Spleen (tissue), 11 donors: ENCODE measurements around the gene NRSN2. TPM values are rescaled to one million over a fixed set of nuclear protein-coding genes. Genes with fewer than 3 reads are reported as not detected.

Experiments
- DNase-seq: peaks from one replicate; pipeline ENCODE4 v3.0.0-alpha.2; 2020
- H3K27ac ChIP-seq, 8 donors: fragments of 200-600 bp; sonication (generic) in 7 of 8; 1 replicate in 4 of 8; 2 replicates in 4 of 8; pipeline versions ENCODE4 v1.5.0 to v1.8.0; 2016 to 2021; ENCODE audit warnings: inconsistent platforms in 4 of 8, mild to moderate bottlenecking in 4 of 8, moderate library complexity in 1 of 8
- H3K27me3 ChIP-seq, 7 donors: fragments of 200-600 bp; sonication (generic) in 6 of 7; replicated peaks in 1 of 7; 1 replicate in 4 of 7; 2 replicates in 3 of 7; pipeline versions ENCODE4 v1.5.0 to v1.8.0; 2016 to 2021; ENCODE audit warnings: inconsistent platforms in 3 of 7, mild to moderate bottlenecking in 1 of 7
- H3K36me3 ChIP-seq, 6 donors: fragments of 200-600 bp; sonication (generic) in 5 of 6; 1 replicate in 4 of 6; 2 replicates in 2 of 6; pipeline versions ENCODE4 v1.5.0 to v1.8.0; 2016 to 2021; ENCODE audit warnings: inconsistent platforms in 2 of 6
- H3K4me1 ChIP-seq, 6 donors: fragments of 200-600 bp; sonication (generic) in 5 of 6; 1 replicate in 3 of 6; 2 replicates in 3 of 6; pipeline versions ENCODE4 v1.5.0 to v1.8.0; 2016 to 2021; ENCODE audit warnings: inconsistent platforms in 3 of 6
- H3K4me3 ChIP-seq, 8 donors: fragments of 200-600 bp; sonication (generic) in 7 of 8; 1 replicate in 4 of 8; 2 replicates in 4 of 8; pipeline versions ENCODE4 v1.5.0 to v1.8.0; 2016 to 2021; ENCODE audit warnings: inconsistent platforms in 4 of 8, mild to moderate bottlenecking in 4 of 8, moderate library complexity in 2 of 8
- H3K9me3 ChIP-seq, 8 donors: fragments of 200-600 bp; sonication (generic) in 7 of 8; 1 replicate in 4 of 8; 2 replicates in 4 of 8; pipeline versions ENCODE4 v1.5.0 to v1.8.0; 2016 to 2021; ENCODE audit warnings: inconsistent platforms in 4 of 8
- POLR2A ChIP-seq, 3 donors: fragments of 450-650 bp; IDR thresholded peaks; one replicate each; pipeline ENCODE4 v1.5.1; 2017; ENCODE audit warnings: antibody characterized with exemption in 3 of 3, mild to moderate bottlenecking in 1 of 3
- POLR2AphosphoS5 ChIP-seq, 3 donors: sonication (generic); formaldehyde crosslinking; IDR thresholded peaks; one replicate each; pipeline ENCODE4 v1.5.1; 2017; ENCODE audit warnings: antibody characterized with exemption in 3 of 3
- WGBS, 5 donors: extraction: QIAGEN DNeasy Blood & Tissue Kit in 3 of 5; methylation state at CpG; one replicate each; pipeline versions ENCODE4 v1.1.5 to v1.1.7; 2013 to 2018; 5-methylcytosine and 5-hydroxymethylcytosine counted together
- intact Hi-C: fragments of 100-400 bp; cut with DNase I; formaldehyde crosslinking; loops from one replicate; pipeline ENCODE4 v1.15.0; 2023; ENCODE audit warnings: low total_unique reads
- polyA plus RNA-seq, 3 donors: library from polyadenylated mRNA; stranded (reverse); fragments of 200-250 nt; gene quantifications; one replicate each; pipeline ENCODE4 v1.2.1, GENCODE V29; 2013
- total RNA-seq, 7 donors: library from RNA; depleted of rRNA in 3 of 7; stranded (reverse); fragments of >200 nt in 3 of 7; fragmentation: NEBNext Ultra II Directional in 4 of 7; extraction: Animal tissue kit (Norgen Biotek cat#: 25700) in 4 of 7; gene quantifications; one replicate each; pipeline versions ENCODE4 v1.1.0 to v1.2.1, GENCODE V29; 2016 to 2021
- TF ChIP-seq, protein P1 (sequence below), 11 experiments: fragments of 200-600 bp in 7 of 11; fragments of 450-650 bp in 4 of 11; sonication (generic) in 4 of 11; IDR thresholded peaks in 8 of 11; conservative IDR thresholded peaks in 3 of 11; 1 replicate in 7 of 11; 2 replicates in 4 of 11; pipeline versions ENCODE4 v1.4.0 to v1.8.0; 2016 to 2021; ENCODE audit warnings: antibody characterized with exemption in 11 of 11, inconsistent platforms in 4 of 11, mild to moderate bottlenecking in 1 of 11
- donor health status: healthy with polysubstance abuse.
- donor health status: DM: no; HTN: no; CAD: no; lungs with moderate emphysema.
- donor health status: DM: no; HTN: no; CAD: no.
- donor health status: Bipolar disorder and iron deficiency.
- donor health status: healthy.
- donor health status: DM: no; HTN: no; CAD: no.
- donor health status: DM: yes; HTN: yes; CAD: no.

NRSN2 gene
- total and polyA plus RNA-seq, 10 donors = 10.5 to 26.3 (median 16.8) TPM

GRCh38 chr20:325045-325888, 21.6 kb upstream of the NRSN2 start, which contains the start of gene SOX12:
TSS of gene SOX12 (plus strand) at chr20:325552. CDS start at chr20:325925, 373 bp downstream.
- TF ChIP-seq, protein P1, sequence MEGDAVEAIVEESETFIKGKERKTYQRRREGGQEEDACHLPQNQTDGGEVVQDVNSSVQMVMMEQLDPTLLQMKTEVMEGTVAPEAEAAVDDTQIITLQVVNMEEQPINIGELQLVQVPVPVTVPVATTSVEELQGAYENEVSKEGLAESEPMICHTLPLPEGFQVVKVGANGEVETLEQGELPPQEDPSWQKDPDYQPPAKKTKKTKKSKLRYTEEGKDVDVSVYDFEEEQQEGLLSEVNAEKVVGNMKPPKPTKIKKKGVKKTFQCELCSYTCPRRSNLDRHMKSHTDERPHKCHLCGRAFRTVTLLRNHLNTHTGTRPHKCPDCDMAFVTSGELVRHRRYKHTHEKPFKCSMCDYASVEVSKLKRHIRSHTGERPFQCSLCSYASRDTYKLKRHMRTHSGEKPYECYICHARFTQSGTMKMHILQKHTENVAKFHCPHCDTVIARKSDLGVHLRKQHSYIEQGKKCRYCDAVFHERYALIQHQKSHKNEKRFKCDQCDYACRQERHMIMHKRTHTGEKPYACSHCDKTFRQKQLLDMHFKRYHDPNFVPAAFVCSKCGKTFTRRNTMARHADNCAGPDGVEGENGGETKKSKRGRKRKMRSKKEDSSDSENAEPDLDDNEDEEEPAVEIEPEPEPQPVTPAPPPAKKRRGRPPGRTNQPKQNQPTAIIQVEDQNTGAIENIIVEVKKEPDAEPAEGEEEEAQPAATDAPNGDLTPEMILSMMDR (IDR thresholded peaks at IDR 0.05 in 8 of 11, conservative IDR thresholded peaks at IDR 0.05 in 3 of 11) = no peak
- TF ChIP-seq POLR2AphosphoS5 (IDR thresholded peaks at IDR 0.05) = peak; percentile 77 to 85 (median 79)
- peak in 2 of 3 donors; percentile 25 to 45 for TF ChIP-seq POLR2A (IDR thresholded peaks at IDR 0.05)
- intact Hi-C loops = loop anchor here (5.0 kb wide), 2 partner anchors 38 to 118 kb away; no protein-coding TSS in a partner anchor
- H3K9me3 ChIP-seq = no peaks in the 10 kb centered on the region
- peak within 1 kb of the TSS; percentile 90 to 98 (median 94) for H3K27ac ChIP-seq
- WGBS, 5 donors = 0 to 2% (median 0%) methylated on average over 15 to 106 of the region's 106 CpGs
- H3K4me3 ChIP-seq = peak within 1 kb of the TSS; percentile 72 to 94 (median 80)
- peaks cover 10 to 62% (median 52%) of the 10 kb centered on the region in 6 donors for H3K4me1 ChIP-seq
- no peaks in the 10 kb centered on the region for H3K36me3 ChIP-seq
- peaks cover 0 to 14% (median 0%) of the 10 kb centered on the region in 7 donors for H3K27me3 ChIP-seq
- DNase-seq = peak; percentile 100

- TF ChIP-seq POLR2AphosphoS5 (IDR thresholded peaks at IDR 0.05) (peak in 1 of 3 donors; percentile 22), POLR2A (IDR thresholded peaks at IDR 0.05) (no peak)
- TF ChIP-seq, protein P1 (IDR thresholded peaks at IDR 0.05 in 8 of 11, conservative IDR thresholded peaks at IDR 0.05 in 3 of 11) = no peak
- peak; percentile 94 for DNase-seq
- H3K4me1 ChIP-seq = peaks cover 13 to 69% (median 57%) of the 10 kb centered on the region in 6 donors
- intact Hi-C loops = loop anchor here (5.0 kb wide), 2 partner anchors 39 to 119 kb away; no protein-coding TSS in a partner anchor
- no peaks in the 10 kb centered on the region for H3K9me3 ChIP-seq
- H3K27me3 ChIP-seq = peaks cover 0 to 14% (median 0%) of the 10 kb centered on the region in 7 donors
- no peaks in the 10 kb centered on the region for H3K36me3 ChIP-seq
- H3K4me3 ChIP-seq = peak overlapping the region; percentile 72 to 94 (median 80)
- 0 to 1% (median 0%) methylated on average over 30 to 103 of the region's 103 CpGs for WGBS, 5 donors
- peak overlapping the region; percentile 90 to 98 (median 94) for H3K27ac ChIP-seq
Observed at GRCh38 chr20:325889-326644, 20.8 kb upstream of the NRSN2 start.

- DNase-seq = peak; percentile 92
- Histone ChIP-seq H3K36me3 (no peaks in the 10 kb centered on the region), H3K27me3 (peaks cover 0 to 14% (median 0%) of the 10 kb centered on the region in 7 donors), H3K9me3 (no peaks in the 10 kb centered on the region), H3K4me3 (peak overlapping the region; percentile 72 to 94 (median 80)), H3K4me1 (peaks cover 13 to 69% (median 57%) of the 10 kb centered on the region in 6 donors), H3K27ac (peak overlapping the region; percentile 90 to 98 (median 94))
- intact Hi-C loops = loop anchor here (5.0 kb wide), 2 partner anchors 39 to 119 kb away; no protein-coding TSS in a partner anchor
- 1 to 2% (median 1%) methylated on average over 16 to 38 of the region's 38 CpGs for WGBS, 5 donors
- TF ChIP-seq, protein P1 (IDR thresholded peaks at IDR 0.05 in 8 of 11, conservative IDR thresholded peaks at IDR 0.05 in 3 of 11) = no peak
- TF ChIP-seq POLR2AphosphoS5 (IDR thresholded peaks at IDR 0.05) = no peak
Observed at GRCh38 chr20:326645-327185, 20.2 kb upstream of the NRSN2 start.
